Stomach smooth muscle (tissue), 2 donors: ENCODE results near the gene APOL4.
"Not testable (repeated sequence)": the region's sequence is repeated elsewhere in the genome, so short reads cannot be mapped to it uniquely, and the experiment has no call there.

Experiments
- H3K27ac ChIP-seq: one replicate; pipeline ENCODE4 v1.7.0; 2013; ENCODE audit warnings: mild to moderate bottlenecking, low read length, inconsistent platforms
- H3K27me3 ChIP-seq, 2 donors: one replicate each; pipeline ENCODE4 v1.7.0; 2013; ENCODE audit warnings: low read length in 2 of 2; ENCODE audit not compliant: insufficient read depth in 2 of 2, control insufficient read depth in 1 of 2
- H3K36me3 ChIP-seq, 2 donors: one replicate each; pipeline ENCODE4 v1.7.0; 2013; ENCODE audit warnings: low read length in 2 of 2; ENCODE audit not compliant: control insufficient read depth in 2 of 2, insufficient read depth in 2 of 2
- H3K4me1 ChIP-seq: one replicate; pipeline ENCODE4 v1.7.0; 2013; ENCODE audit warnings: low read length; ENCODE audit not compliant: control insufficient read depth, insufficient read depth
- H3K4me3 ChIP-seq, 2 donors: one replicate each; pipeline ENCODE4 v1.7.0; 2013; ENCODE audit warnings: low read length in 2 of 2
- H3K9ac ChIP-seq, 2 donors: one replicate each; pipeline ENCODE4 v1.7.0; 2013; ENCODE audit warnings: low read length in 2 of 2, mild to moderate bottlenecking in 1 of 2
- H3K9me3 ChIP-seq, 2 donors: one replicate each; pipeline ENCODE4 v1.7.0; 2013; ENCODE audit warnings: low read length in 2 of 2; ENCODE audit not compliant: control insufficient read depth in 2 of 2
- donor health status: healthy.
- donor health status: Pancreatic carcinoma.

The APOL4 gene

GRCh38 chr22:36208162-36208765, 6.7 kb upstream of the APOL4 start:
- Histone ChIP-seq H3K4me3 (no peak overlapping the region), H3K27ac (no peak overlapping the region), H3K27me3 (no peaks in the 10 kb centered on the region), H3K9ac (no peak overlapping the region), H3K36me3 (no peaks in the 10 kb centered on the region), H3K9me3 (no peaks in the 10 kb centered on the region), H3K4me1 (no peaks in the 10 kb centered on the region)

GRCh38 chr22:36206255-36206654, 4.6 kb upstream of the APOL4 start:
- no peaks in the 10 kb centered on the region for H3K27me3 ChIP-seq
- no peaks in the 10 kb centered on the region for H3K36me3 ChIP-seq
- no peak overlapping the region for H3K4me3 ChIP-seq
- no peak overlapping the region for H3K9ac ChIP-seq
- H3K4me1 ChIP-seq = peaks cover 9% of the 10 kb centered on the region
- H3K27ac ChIP-seq = no peak overlapping the region
- H3K9me3 ChIP-seq = no peaks in the 10 kb centered on the region

- H3K27ac ChIP-seq, H3K9me3 ChIP-seq, H3K9ac ChIP-seq, H3K36me3 ChIP-seq, H3K4me1 ChIP-seq, H3K4me3 ChIP-seq, H3K27me3 ChIP-seq: not testable (repeated sequence)
These were observed 4.0 kb upstream of the APOL4 start for GRCh38 chr22:36205573-36205972.

GRCh38 chr22:36204632-36205015, 3.0 kb upstream of the APOL4 start:
- H3K36me3 ChIP-seq = no peaks in the 10 kb centered on the region
- no peaks in the 10 kb centered on the region for H3K9me3 ChIP-seq
- no peak overlapping the region for H3K27ac ChIP-seq
- H3K27me3 ChIP-seq = no peaks in the 10 kb centered on the region
- H3K4me3 ChIP-seq = no peak overlapping the region
- H3K4me1 ChIP-seq = peaks cover 14% of the 10 kb centered on the region
- H3K9ac ChIP-seq = no peak overlapping the region

- peaks cover 15% of the 10 kb centered on the region for H3K4me1 ChIP-seq
- H3K9ac ChIP-seq = no peak overlapping the region
- no peaks in the 10 kb centered on the region for H3K27me3 ChIP-seq
- no peaks in the 10 kb centered on the region for H3K9me3 ChIP-seq
- no peak overlapping the region for H3K27ac ChIP-seq
- H3K4me3 ChIP-seq = no peak overlapping the region
- no peaks in the 10 kb centered on the region for H3K36me3 ChIP-seq
These were observed 2.5 kb upstream of the APOL4 start for GRCh38 chr22:36204001-36204631.

- peaks cover 17% of the 10 kb centered on the region for H3K4me1 ChIP-seq
- not testable (repeated sequence) for H3K9ac ChIP-seq, H3K9me3 ChIP-seq, H3K27ac ChIP-seq, H3K27me3 ChIP-seq, H3K36me3 ChIP-seq, H3K4me3 ChIP-seq
These were observed 1.8 kb upstream of the APOL4 start for GRCh38 chr22:36203441-36203840.

- H3K4me1 ChIP-seq = peaks cover 18% of the 10 kb centered on the region
- not testable (repeated sequence) for H3K27ac ChIP-seq, H3K36me3 ChIP-seq, H3K9ac ChIP-seq, H3K4me3 ChIP-seq, H3K27me3 ChIP-seq, H3K9me3 ChIP-seq
These were observed 1.3 kb upstream of the APOL4 start for GRCh38 chr22:36202906-36203305.

- not testable (repeated sequence) for H3K9ac ChIP-seq, H3K36me3 ChIP-seq, H3K9me3 ChIP-seq, H3K27me3 ChIP-seq
- Histone ChIP-seq H3K4me3 (peak overlapping the region in 1 of 2 donors; percentile 64), H3K4me1 (peaks cover 26% of the 10 kb centered on the region), H3K27ac (peak overlapping the region; percentile 49)
These were observed 584 bp downstream of the APOL4 start for GRCh38 chr22:36201025-36201424.

GRCh38 chr22:36199001-36199551, 2.5 kb downstream of the APOL4 start:
- no peak overlapping the region for H3K9ac ChIP-seq
- peak overlapping the region; percentile 18 for H3K27ac ChIP-seq
- peaks cover 34% of the 10 kb centered on the region for H3K4me1 ChIP-seq
- no peaks in the 10 kb centered on the region for H3K36me3 ChIP-seq
- H3K27me3 ChIP-seq = no peaks in the 10 kb centered on the region
- H3K4me3 ChIP-seq = no peak overlapping the region
- no peaks in the 10 kb centered on the region for H3K9me3 ChIP-seq

- H3K9ac ChIP-seq = no peak overlapping the region
- H3K27ac ChIP-seq = peak overlapping the region; percentile 18
- H3K36me3 ChIP-seq = no peaks in the 10 kb centered on the region
- H3K27me3 ChIP-seq = no peaks in the 10 kb centered on the region
- H3K9me3 ChIP-seq = no peaks in the 10 kb centered on the region
- no peak overlapping the region for H3K4me3 ChIP-seq
- peaks cover 34% of the 10 kb centered on the region for H3K4me1 ChIP-seq
These were observed 3.1 kb downstream of the APOL4 start for GRCh38 chr22:36198536-36198935.

- peak overlapping the region in 1 of 2 donors; percentile 16 for H3K9ac ChIP-seq
- H3K4me1 ChIP-seq = peaks cover 34% of the 10 kb centered on the region
- no peaks in the 10 kb centered on the region for H3K36me3 ChIP-seq
- H3K4me3 ChIP-seq = no peak overlapping the region
- no peaks in the 10 kb centered on the region for H3K27me3 ChIP-seq
- no peaks in the 10 kb centered on the region for H3K9me3 ChIP-seq
- H3K27ac ChIP-seq = peak overlapping the region; percentile 46
These were observed 4.0 kb downstream of the APOL4 start for GRCh38 chr22:36197514-36198146.
